Measurements from ENCODE around the gene GALNT6.
"Not testable (repeated sequence)": the region's sequence is repeated elsewhere in the genome, so short reads cannot be mapped to it uniquely, and the experiment has no call there.

Gene GALNT6

GRCh38 chr12:51320311-51320694, 70.9 kb downstream of the GALNT6 start:
- DNase-seq = no peak

GRCh38 chr12:51318846-51319599, 72.2 kb downstream of the GALNT6 start:
- no peak for DNase-seq

- DNase-seq = not testable (repeated sequence)
Observed at GRCh38 chr12:51318057-51318806, 73.0 kb downstream of the GALNT6 start.

- DNase-seq = no peak
Observed at GRCh38 chr12:51311389-51311788, 79.8 kb downstream of the GALNT6 start.

GRCh38 chr12:51307655-51308593, 83.3 kb downstream of the GALNT6 start:
- DNase-seq = no peak

- DNase-seq = no peak
Observed at GRCh38 chr12:51306507-51306906, 84.7 kb downstream of the GALNT6 start.
